PC-9 (cell line): Measurements from ENCODE around the gene NOP56. TPM values are rescaled to one million over a fixed set of nuclear protein-coding genes. Genes with fewer than 3 reads are reported as not detected.

Experiments used
- BruUV-seq: library from RNA; stranded (reverse); fragments of 400-500 nt; replicated peaks from 2 replicates; lab custom pipeline; 2021; lab: Mats Ljungman, UMichigan
- CTCF ChIA-PET: fragments of 300-600 bp; sonication (Branson Sonifier 250); formaldehyde crosslinking; loops from one replicate; lab custom pipeline; 2022; ENCODE audit warnings: antibody characterized with exemption; lab: Charles Lee
- POLR2A ChIA-PET: fragments of 300-600 bp; sonication (Branson Sonifier 250); formaldehyde crosslinking; loops from one replicate; lab custom pipeline; 2022; ENCODE audit warnings: antibody characterized with exemption; ENCODE audit not compliant: unreplicated experiment; lab: Charles Lee
- DNase-seq, 2 experiments: peaks; one replicate each; pipeline versions ENCODE4 v3.0.0 to v3.0.0-alpha.2; 2015 to 2022; ENCODE audit warnings: mixed read lengths in 1 of 2
- H2AFZ ChIP-seq: fragments of 200-600 bp; sonication (generic); 2 replicates; pipeline ENCODE4 v1.8.1; 2017; ENCODE audit warnings: antibody characterized with exemption
- H3F3A ChIP-seq: fragments of 200-600 bp; sonication (generic); 2 replicates; pipeline ENCODE4 v1.8.1; 2017; ENCODE audit warnings: antibody characterized with exemption, mild to moderate bottlenecking, low read depth; ENCODE audit not compliant: insufficient read depth
- H3K27ac ChIP-seq: fragments of 200-600 bp; sonication (generic); 2 replicates; pipeline ENCODE4 v1.6.1; 2016; ENCODE audit warnings: mixed run types
- H3K27me3 ChIP-seq: fragments of 200-600 bp; sonication (generic); 2 replicates; pipeline ENCODE4 v1.6.1; 2016; ENCODE audit warnings: low read depth, mixed run types; ENCODE audit not compliant: insufficient read depth
- H3K36me3 ChIP-seq: fragments of 200-600 bp; sonication (generic); 2 replicates; pipeline ENCODE4 v1.6.1; 2016; ENCODE audit warnings: low read depth, mixed run types
- H3K4me1 ChIP-seq: fragments of 200-600 bp; sonication (generic); replicated peaks from 2 replicates; pipeline ENCODE4 v1.6.1; 2016; ENCODE audit warnings: mixed run types; ENCODE audit not compliant: insufficient read depth
- H3K4me2 ChIP-seq: fragments of 200-600 bp; sonication (generic); 2 replicates; pipeline ENCODE4 v1.6.1; 2017; ENCODE audit warnings: mixed run types
- H3K4me3 ChIP-seq: fragments of 200-600 bp; sonication (generic); 2 replicates; pipeline ENCODE4 v1.6.1; 2016; ENCODE audit warnings: mixed run types
- H3K79me2 ChIP-seq: fragments of 200-600 bp; sonication (generic); 2 replicates; pipeline ENCODE4 v1.6.1; 2017; ENCODE audit warnings: low read depth, mixed run types
- H3K9me2 ChIP-seq: fragments of 200-600 bp; sonication (generic); 2 replicates; pipeline ENCODE4 v1.8.1; 2017; ENCODE audit warnings: mild to moderate bottlenecking; ENCODE audit not compliant: insufficient read depth
- H3K9me3 ChIP-seq: fragments of 200-600 bp; sonication (generic); 2 replicates; pipeline ENCODE4 v1.8.1; 2016; ENCODE audit warnings: low read depth; ENCODE audit not compliant: insufficient read depth
- H4K20me1 ChIP-seq: fragments of 200-600 bp; sonication (generic); 2 replicates; pipeline ENCODE4 v1.8.1; 2017; ENCODE audit not compliant: insufficient read depth
- EZH2 ChIP-seq: fragments of 200-600 bp; sonication (generic); IDR thresholded peaks from 2 replicates; pipeline ENCODE4 v1.8.0; 2017; ENCODE audit warnings: antibody characterized with exemption, low read depth
- intact Hi-C: fragments of 100-400 bp; cut with micrococcal nuclease; formaldehyde crosslinking; loops from one replicate; pipeline ENCODE4 v1.10.0; 2022; ENCODE audit not compliant: unreplicated experiment
- total RNA-seq: library from RNA; stranded (reverse); gene quantifications from 2 replicates; pipeline ENCODE4 v1.2.3, GENCODE V29; 2021
- TF ChIP-seq, protein P1 (sequence below): fragments of 200-600 bp; sonication (generic); conservative IDR thresholded peaks from 2 replicates; pipeline ENCODE4 v1.6.1; 2017; ENCODE audit warnings: mixed run types, antibody characterized with exemption, mild to moderate bottlenecking, moderate library complexity

The NOP56 gene
- total RNA-seq, 1 experiment from 2014 or later: 210 TPM

GRCh38 chr20:2657674-2658073 is 5.2 kb downstream of the NOP56 start:
- DNase-seq: no peak
- Histone ChIP-seq H3K4me1 (peaks cover 12% of the 10 kb centered on the region), H3K27ac (no peak overlapping the region), H4K20me1 (peaks cover 52% of the 10 kb centered on the region), H3K9me2 (no peaks in the 10 kb centered on the region), H3K79me2 (peaks cover 44% of the 10 kb centered on the region), H2AFZ (no peak overlapping the region), H3K4me3 (no peak overlapping the region), H3K9me3 (no peaks in the 10 kb centered on the region), H3K4me2 (no peak overlapping the region), H3K27me3 (no peaks in the 10 kb centered on the region), H3F3A (peaks cover 68% of the 10 kb centered on the region), H3K36me3 (peaks cover 64% of the 10 kb centered on the region)
- BruUV-seq: no TSS peak
- intact Hi-C loops: no loop called here
- ChIA-PET CTCF (no interaction called here), POLR2A (interaction anchor here (0.6 kb wide), 1 partner anchor 221 kb away, joined by 5 read pairs; no protein-coding TSS in a partner anchor)
- TF ChIP-seq, protein P1, sequence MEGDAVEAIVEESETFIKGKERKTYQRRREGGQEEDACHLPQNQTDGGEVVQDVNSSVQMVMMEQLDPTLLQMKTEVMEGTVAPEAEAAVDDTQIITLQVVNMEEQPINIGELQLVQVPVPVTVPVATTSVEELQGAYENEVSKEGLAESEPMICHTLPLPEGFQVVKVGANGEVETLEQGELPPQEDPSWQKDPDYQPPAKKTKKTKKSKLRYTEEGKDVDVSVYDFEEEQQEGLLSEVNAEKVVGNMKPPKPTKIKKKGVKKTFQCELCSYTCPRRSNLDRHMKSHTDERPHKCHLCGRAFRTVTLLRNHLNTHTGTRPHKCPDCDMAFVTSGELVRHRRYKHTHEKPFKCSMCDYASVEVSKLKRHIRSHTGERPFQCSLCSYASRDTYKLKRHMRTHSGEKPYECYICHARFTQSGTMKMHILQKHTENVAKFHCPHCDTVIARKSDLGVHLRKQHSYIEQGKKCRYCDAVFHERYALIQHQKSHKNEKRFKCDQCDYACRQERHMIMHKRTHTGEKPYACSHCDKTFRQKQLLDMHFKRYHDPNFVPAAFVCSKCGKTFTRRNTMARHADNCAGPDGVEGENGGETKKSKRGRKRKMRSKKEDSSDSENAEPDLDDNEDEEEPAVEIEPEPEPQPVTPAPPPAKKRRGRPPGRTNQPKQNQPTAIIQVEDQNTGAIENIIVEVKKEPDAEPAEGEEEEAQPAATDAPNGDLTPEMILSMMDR: no peak
- no peak for TF ChIP-seq EZH2

GRCh38 chr20:2658414-2659354 is 6.3 kb downstream of the NOP56 start:
- no TSS peak for BruUV-seq
- intact Hi-C loops: no loop called here
- CTCF ChIA-PET: no interaction called here
- Histone ChIP-seq H3K27ac (no peak overlapping the region), H3K9me2 (no peaks in the 10 kb centered on the region), H3K27me3 (no peaks in the 10 kb centered on the region), H3K4me2 (no peak overlapping the region), H3F3A (peaks cover 62% of the 10 kb centered on the region), H3K4me1 (peaks cover 17% of the 10 kb centered on the region), H3K4me3 (no peak overlapping the region), H4K20me1 (peaks cover 45% of the 10 kb centered on the region), H3K36me3 (peaks cover 57% of the 10 kb centered on the region), H3K9me3 (no peaks in the 10 kb centered on the region), H2AFZ (no peak overlapping the region), H3K79me2 (peaks cover 44% of the 10 kb centered on the region)
- DNase-seq: no peak
- POLR2A ChIA-PET: no interaction called here
- TF ChIP-seq EZH2: no peak
- TF ChIP-seq, protein P1: no peak

DNA sequence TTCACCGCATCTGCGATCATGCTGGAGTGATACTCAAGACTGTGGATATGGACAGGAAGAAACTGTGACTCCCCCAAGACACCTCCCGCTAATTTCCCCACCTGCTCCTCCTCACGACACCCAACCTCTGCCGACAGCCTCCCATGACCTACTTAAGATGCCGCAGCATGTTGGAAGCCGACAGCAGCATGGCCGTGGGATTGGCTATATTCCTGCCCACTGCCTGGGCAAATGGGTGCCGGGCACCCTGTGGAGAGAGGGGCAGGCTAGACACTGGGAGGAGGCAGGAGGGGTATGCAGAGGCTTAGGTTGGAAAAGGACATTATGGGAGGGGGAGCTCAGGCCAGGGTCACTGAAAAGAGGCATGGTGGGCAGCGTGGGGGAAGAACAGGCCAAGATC is 7.1 kb downstream of the NOP56 start:
- peaks cover 39% of the 10 kb centered on the region for H3K79me2 ChIP-seq

More for the DNA sequence above, 7.1 kb downstream of the NOP56 start:
- Histone ChIP-seq H3K9me2 (no peaks in the 10 kb centered on the region), H3K27ac (no peak overlapping the region), H2AFZ (no peak overlapping the region), H3K4me2 (no peak overlapping the region), H4K20me1 (peaks cover 36% of the 10 kb centered on the region), H3K4me1 (peaks cover 14% of the 10 kb centered on the region), H3F3A (peaks cover 53% of the 10 kb centered on the region), H3K36me3 (peaks cover 48% of the 10 kb centered on the region), H3K27me3 (no peaks in the 10 kb centered on the region), H3K9me3 (no peaks in the 10 kb centered on the region), H3K4me3 (no peak overlapping the region)
- POLR2A ChIA-PET: no interaction called here
- TF ChIP-seq, protein P1: no peak
- TF ChIP-seq EZH2: no peak
- DNase-seq: no peak
- BruUV-seq: no TSS peak
- CTCF ChIA-PET: no interaction called here
- intact Hi-C loops: no loop called here
